ENCODE data around the gene PTPN4. TPM values are rescaled to one million over a fixed set of nuclear protein-coding genes. Genes with fewer than 3 reads are reported as not detected.

Gene PTPN4
- total RNA-seq, 1 experiment from 2014 or later = 44.5 TPM

- no peak for TF ChIP-seq CTCF (conservative IDR thresholded peaks at IDR 0.05; ENCODE audit: low read depth, low read length)
- no peak for TF ChIP-seq EZH2phosphoT487 (IDR thresholded peaks at IDR 0.05; ENCODE audit: borderline replicate concordance, low read length)
- TF ChIP-seq EZH2 (IDR thresholded peaks at IDR 0.05; ENCODE audit: low read length, unreplicated experiment) = no peak
- no peaks in the 10 kb centered on the region for H3K9me2 ChIP-seq (replicated peaks; ENCODE audit: low read length)
- intact Hi-C loops (cut with micrococcal nuclease) = no loop called here
- H3K27ac ChIP-seq (ENCODE audit: low read length) = no peak overlapping the region
- CTCF ChIA-PET = no interaction called here
- H3K9ac ChIP-seq (ENCODE audit: low read length) = no peak overlapping the region
- BruUV-seq (replicated peaks) = no TSS peak
- peaks cover 26% of the 10 kb centered on the region for H3K36me3 ChIP-seq (ENCODE audit: low read depth, low read length)
- no peaks in the 10 kb centered on the region for H3F3A ChIP-seq (ENCODE audit: low read length, unreplicated experiment)
- H3K4me2 ChIP-seq (ENCODE audit: low read length) = no peak overlapping the region
- POLR2A ChIA-PET (ENCODE audit: unreplicated experiment) = no interaction called here
- H3K79me2 ChIP-seq (ENCODE audit: low read length) = peaks cover 73% of the 10 kb centered on the region
- H3K9me3 ChIP-seq (ENCODE audit: low read length) = peaks cover 14% of the 10 kb centered on the region
- H2AFZ ChIP-seq (ENCODE audit: low read length) = no peak overlapping the region
- no peak overlapping the region for H3K4me3 ChIP-seq (ENCODE audit: low read length)
- no peak for ATAC-seq
- no peaks in the 10 kb centered on the region for H4K20me1 ChIP-seq (ENCODE audit: low read length)
- H3K27me3 ChIP-seq (ENCODE audit: low read length) = no peaks in the 10 kb centered on the region
- DNase-seq = no peak
- no peaks in the 10 kb centered on the region for H3K4me1 ChIP-seq (ENCODE audit: insufficient read depth, low read length)
Measured at GRCh38 chr2:119849838-119850565, 90.3 kb downstream of the PTPN4 start.

GRCh38 chr2:119852214-119852613, 92.5 kb downstream of the PTPN4 start:
- no peak for TF ChIP-seq EZH2phosphoT487 (IDR thresholded peaks at IDR 0.05; ENCODE audit: borderline replicate concordance, low read length)
- no peak for TF ChIP-seq CTCF (conservative IDR thresholded peaks at IDR 0.05; ENCODE audit: low read depth, low read length)
- TF ChIP-seq EZH2 (IDR thresholded peaks at IDR 0.05; ENCODE audit: low read length, unreplicated experiment) = no peak
- intact Hi-C loops (cut with micrococcal nuclease) = no loop called here
- Histone ChIP-seq H3K9me3 (ENCODE audit: low read length) (peaks cover 14% of the 10 kb centered on the region), H2AFZ (ENCODE audit: low read length) (no peak overlapping the region), H4K20me1 (ENCODE audit: low read length) (no peaks in the 10 kb centered on the region), H3K36me3 (ENCODE audit: low read depth, low read length) (peaks cover 26% of the 10 kb centered on the region), H3K4me3 (ENCODE audit: low read length) (no peak overlapping the region), H3K9me2 (replicated peaks; ENCODE audit: low read length) (no peaks in the 10 kb centered on the region), H3F3A (ENCODE audit: low read length, unreplicated experiment) (no peaks in the 10 kb centered on the region), H3K27ac (ENCODE audit: low read length) (no peak overlapping the region), H3K9ac (ENCODE audit: low read length) (no peak overlapping the region), H3K4me1 (ENCODE audit: insufficient read depth, low read length) (peaks cover 7% of the 10 kb centered on the region), H3K27me3 (ENCODE audit: low read length) (no peaks in the 10 kb centered on the region), H3K4me2 (ENCODE audit: low read length) (no peak overlapping the region), H3K79me2 (ENCODE audit: low read length) (peaks cover 65% of the 10 kb centered on the region)
- no TSS peak for BruUV-seq (replicated peaks)
- no peak for DNase-seq
- ChIA-PET CTCF (no interaction called here), POLR2A (ENCODE audit: unreplicated experiment) (no interaction called here)
- ATAC-seq = no peak

DNA sequence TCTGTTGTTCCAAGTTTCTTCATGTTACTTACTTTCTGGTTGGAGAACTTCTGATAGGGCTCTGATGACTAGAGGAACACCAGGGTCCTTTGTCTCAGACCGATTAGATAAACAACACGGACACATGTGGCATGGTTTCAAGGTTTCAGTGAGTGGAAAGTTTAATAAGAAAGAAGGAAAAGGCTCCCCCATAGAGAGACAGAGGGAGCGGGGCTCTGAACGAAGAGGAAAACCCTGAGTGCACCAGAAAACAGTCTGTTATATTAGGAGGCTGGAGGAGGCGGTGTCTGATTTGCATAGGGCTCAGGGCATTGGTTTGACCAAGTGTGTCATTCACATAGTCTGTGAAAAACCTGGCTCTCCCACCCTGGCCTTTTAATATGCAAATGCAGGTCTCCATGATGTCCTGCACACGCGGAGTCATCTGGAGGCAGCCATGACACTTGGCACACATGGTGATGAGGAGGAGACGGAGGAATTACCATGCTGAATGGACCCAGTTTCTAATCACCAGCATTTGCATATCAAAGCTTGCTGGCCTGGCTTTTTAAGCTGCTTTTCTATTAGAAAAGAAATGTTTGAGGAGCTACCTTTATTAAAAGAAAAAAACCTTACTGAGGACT, 94.2 kb downstream of the PTPN4 start:
- intact Hi-C loops (cut with micrococcal nuclease) = no loop called here
- H3K9me3 ChIP-seq (ENCODE audit: low read length) = peaks cover 14% of the 10 kb centered on the region
- no peaks in the 10 kb centered on the region for H3K27me3 ChIP-seq (ENCODE audit: low read length)
- ATAC-seq (no peak), DNase-seq (no peak)
- no peak for TF ChIP-seq CTCF (conservative IDR thresholded peaks at IDR 0.05; ENCODE audit: low read depth, low read length)
- no peak for TF ChIP-seq EZH2 (IDR thresholded peaks at IDR 0.05; ENCODE audit: low read length, unreplicated experiment)
- no peak for TF ChIP-seq EZH2phosphoT487 (IDR thresholded peaks at IDR 0.05; ENCODE audit: borderline replicate concordance, low read length)
- H4K20me1 ChIP-seq (ENCODE audit: low read length) = no peaks in the 10 kb centered on the region
- peaks cover 7% of the 10 kb centered on the region for H3K4me1 ChIP-seq (ENCODE audit: insufficient read depth, low read length)
- H3F3A ChIP-seq (ENCODE audit: low read length, unreplicated experiment) = no peaks in the 10 kb centered on the region
- no peak overlapping the region for H3K4me2 ChIP-seq (ENCODE audit: low read length)
- H3K36me3 ChIP-seq (ENCODE audit: low read depth, low read length) = peaks cover 26% of the 10 kb centered on the region
- CTCF ChIA-PET = no interaction called here
- peaks cover 68% of the 10 kb centered on the region for H3K79me2 ChIP-seq (ENCODE audit: low read length)
- H3K9me2 ChIP-seq (replicated peaks; ENCODE audit: low read length) = no peaks in the 10 kb centered on the region
- H2AFZ ChIP-seq (ENCODE audit: low read length) = no peak overlapping the region
- POLR2A ChIA-PET (ENCODE audit: unreplicated experiment) = no interaction called here
- H3K27ac ChIP-seq (ENCODE audit: low read length) = no peak overlapping the region
- H3K9ac ChIP-seq (ENCODE audit: low read length) = no peak overlapping the region
- no peak overlapping the region for H3K4me3 ChIP-seq (ENCODE audit: low read length)
- BruUV-seq (replicated peaks) = no TSS peak
